Keratinocyte (primary cell): ENCODE results near the gene CLECL1. TPM values are rescaled to one million over a fixed set of nuclear protein-coding genes. Genes with fewer than 3 reads are reported as not detected.

Experiments used
- DNase-seq: peaks from one replicate; pipeline ENCODE4 v3.0.0-alpha.2; 2011; ENCODE audit warnings: low read depth, missing footprints, low spot score
- FAIRE-seq: peaks from 2 replicates; lab custom pipeline; 2011; peaks lifted over from hg19 to GRCh38; lab: Jason Lieb, UNC
- H2AFZ ChIP-seq: 2 replicates; pipeline ENCODE4 v1.6.0; 2012; ENCODE audit warnings: low read length, control low read depth, inconsistent platforms; ENCODE audit not compliant: control insufficient read depth
- H3K27ac ChIP-seq: 2 replicates; pipeline ENCODE4 v1.5.1; 2011; ENCODE audit warnings: low read length; ENCODE audit not compliant: control insufficient read depth, insufficient read depth
- H3K27me3 ChIP-seq: 3 replicates; pipeline ENCODE4 v1.6.0; 2011; ENCODE audit warnings: low read length; ENCODE audit not compliant: control insufficient read depth, insufficient read depth; ENCODE audit errors: extremely low read depth
- H3K36me3 ChIP-seq, 2 experiments: 2 replicates in 1 of 2; 3 replicates in 1 of 2; pipeline ENCODE4 v1.5.1; 2011; ENCODE audit warnings: low read length in 2 of 2, mild to moderate bottlenecking in 1 of 2; ENCODE audit not compliant: control insufficient read depth in 2 of 2, insufficient read depth in 2 of 2; ENCODE audit errors: extremely low read depth in 1 of 2
- H3K4me1 ChIP-seq: 3 replicates; pipeline ENCODE4 v1.5.1; 2011; ENCODE audit warnings: low read length; ENCODE audit not compliant: control insufficient read depth, insufficient read depth; ENCODE audit errors: extremely low read depth
- H3K4me2 ChIP-seq: 3 replicates; pipeline ENCODE4 v1.6.0; 2011; ENCODE audit warnings: low read depth, low read length; ENCODE audit not compliant: control insufficient read depth, insufficient read depth; ENCODE audit errors: extremely low read depth
- H3K4me3 ChIP-seq, 3 experiments: fragments of 200-600 bp in 1 of 3; sonication (generic) in 1 of 3; 2 replicates in 2 of 3; 3 replicates in 1 of 3; pipeline ENCODE4 v1.5.1; 2011 to 2016; ENCODE audit warnings: low read length in 3 of 3, mild to moderate bottlenecking in 3 of 3, control low read depth in 2 of 3, inconsistent platforms in 1 of 3, low read depth in 1 of 3, mixed read lengths in 1 of 3, mixed run types in 1 of 3, moderate library complexity in 1 of 3; ENCODE audit not compliant: control insufficient read depth in 2 of 3, insufficient read depth in 2 of 3; ENCODE audit errors: extremely low read depth in 1 of 3
- H3K79me2 ChIP-seq: 2 replicates; pipeline ENCODE4 v1.6.0; 2012; ENCODE audit warnings: low read length; ENCODE audit not compliant: control insufficient read depth, insufficient read depth
- H3K9ac ChIP-seq: 3 replicates; pipeline ENCODE4 v1.6.0; 2011; ENCODE audit warnings: low read length; ENCODE audit not compliant: control insufficient read depth, insufficient read depth; ENCODE audit errors: extremely low read depth
- H3K9me1 ChIP-seq: 3 replicates; pipeline ENCODE4 v1.6.0; 2011; ENCODE audit warnings: low read length; ENCODE audit not compliant: control insufficient read depth, insufficient read depth; ENCODE audit errors: extremely low read depth
- H3K9me3 ChIP-seq: 2 replicates; pipeline ENCODE4 v1.5.1; 2012; ENCODE audit warnings: low read depth, low read length; ENCODE audit not compliant: control insufficient read depth
- H4K20me1 ChIP-seq: 3 replicates; pipeline ENCODE4 v1.6.0; 2011; ENCODE audit warnings: low read length; ENCODE audit not compliant: control insufficient read depth, insufficient read depth; ENCODE audit errors: extremely low read depth
- CTCF ChIP-seq, 3 experiments: IDR thresholded peaks in 1 of 3; conservative IDR thresholded peaks in 1 of 3; optimal IDR thresholded peaks in 1 of 3; 2 replicates in 2 of 3; 3 replicates in 1 of 3; pipeline versions ENCODE3 to v1.5.1; 2011; ENCODE audit warnings: low read length in 3 of 3, mild to moderate bottlenecking in 3 of 3, moderate library complexity in 2 of 3, control low read depth in 1 of 3, inconsistent platforms in 1 of 3; ENCODE audit not compliant: insufficient read depth in 2 of 3; ENCODE audit errors: extremely low read depth in 1 of 3
- EZH2 ChIP-seq: IDR thresholded peaks from one replicate; pipeline ENCODE4 v1.6.1; 2012; ENCODE audit warnings: inconsistent platforms, mild to moderate bottlenecking, low read length, moderate library complexity
- dilution Hi-C: fragments of 300-500 bp; cut with MboI; formaldehyde crosslinking; loops from one replicate; pipeline ENCODE4 v1.7.0; 2020; ENCODE audit warnings: low sequenced_read_pairs; ENCODE audit not compliant: extremely low pct_ligation_motif_present
- polyA plus RNA-seq, 5 experiments: library from polyadenylated mRNA; depleted of rRNA in 3 of 5; stranded (reverse) in 3 of 5; stranded (forward) in 1 of 5; unstranded in 1 of 5; fragments of >200 nt; gene quantifications; 1 replicate in 1 of 5; 2 replicates in 3 of 5; 3 replicates in 1 of 5; pipeline versions ENCODE4 v1.2.1 to v1.2.3, GENCODE V29; 2011 to 2012; ENCODE audit warnings: missing spikeins in 2 of 5, low read depth in 1 of 5, low replicate concordance in 1 of 5

The CLECL1 gene
- polyA plus RNA-seq, 1 donor (not counting 4 experiments of a cell fraction or from before 2014, with no cell fraction given): not detected

- Histone ChIP-seq H3K27ac (no peak overlapping the region), H3K4me3 (no peak overlapping the region), H3K4me1 (no peaks in the 10 kb centered on the region), H3K9me3 (no peaks in the 10 kb centered on the region), H3K9ac (no peak overlapping the region), H4K20me1 (no peaks in the 10 kb centered on the region), H3K4me2 (no peak overlapping the region), H2AFZ (no peak overlapping the region), H3K36me3 (no peaks in the 10 kb centered on the region), H3K27me3 (no peaks in the 10 kb centered on the region), H3K79me2 (no peaks in the 10 kb centered on the region), H3K9me1 (no peaks in the 10 kb centered on the region)
- dilution Hi-C loops: no loop called here
- no peak for DNase-seq
- no peak for FAIRE-seq
- TF ChIP-seq EZH2 (no peak), CTCF (optimal IDR thresholded peaks at IDR 0.05 in 1 of 3, IDR thresholded peaks at IDR 0.05 in 1 of 3, conservative IDR thresholded peaks at IDR 0.05 in 1 of 3; ENCODE audit: extremely low read depth in 1 of 3, insufficient read depth in 2 of 3, low read length in 3 of 3) (no peak)
These were observed 40.5 kb upstream of the CLECL1 start for GRCh38 chr12:9773216-9773877.

GRCh38 chr12:9763025-9763424 lies 30.1 kb upstream of the CLECL1 start:
- DNase-seq (no peak), FAIRE-seq (no peak)
- Histone ChIP-seq H4K20me1 (no peaks in the 10 kb centered on the region), H3K36me3 (no peaks in the 10 kb centered on the region), H3K4me1 (no peaks in the 10 kb centered on the region), H3K27me3 (no peaks in the 10 kb centered on the region), H3K27ac (no peak overlapping the region), H3K9ac (no peak overlapping the region), H3K4me2 (no peak overlapping the region), H2AFZ (no peak overlapping the region), H3K79me2 (no peaks in the 10 kb centered on the region), H3K9me1 (no peaks in the 10 kb centered on the region), H3K4me3 (no peak overlapping the region), H3K9me3 (no peaks in the 10 kb centered on the region)
- TF ChIP-seq EZH2 (no peak), CTCF (optimal IDR thresholded peaks at IDR 0.05 in 1 of 3, IDR thresholded peaks at IDR 0.05 in 1 of 3, conservative IDR thresholded peaks at IDR 0.05 in 1 of 3; ENCODE audit: extremely low read depth in 1 of 3, insufficient read depth in 2 of 3, low read length in 3 of 3) (no peak)
- dilution Hi-C loops: no loop called here
